ENCODE measurements around the gene ANKRD13A. TPM values are rescaled to one million over a fixed set of nuclear protein-coding genes. Genes with fewer than 3 reads are reported as not detected.
A peak's percentile ranks its signal among the peaks of the same experiment; 100 is the strongest.

The ANKRD13A gene
- total and polyA plus RNA-seq, 2 of the 13 experiments (the other 11 are each of a cell fraction or from before 2014, with no cell fraction given), result 34.1 to 41.6 TPM

DNA sequence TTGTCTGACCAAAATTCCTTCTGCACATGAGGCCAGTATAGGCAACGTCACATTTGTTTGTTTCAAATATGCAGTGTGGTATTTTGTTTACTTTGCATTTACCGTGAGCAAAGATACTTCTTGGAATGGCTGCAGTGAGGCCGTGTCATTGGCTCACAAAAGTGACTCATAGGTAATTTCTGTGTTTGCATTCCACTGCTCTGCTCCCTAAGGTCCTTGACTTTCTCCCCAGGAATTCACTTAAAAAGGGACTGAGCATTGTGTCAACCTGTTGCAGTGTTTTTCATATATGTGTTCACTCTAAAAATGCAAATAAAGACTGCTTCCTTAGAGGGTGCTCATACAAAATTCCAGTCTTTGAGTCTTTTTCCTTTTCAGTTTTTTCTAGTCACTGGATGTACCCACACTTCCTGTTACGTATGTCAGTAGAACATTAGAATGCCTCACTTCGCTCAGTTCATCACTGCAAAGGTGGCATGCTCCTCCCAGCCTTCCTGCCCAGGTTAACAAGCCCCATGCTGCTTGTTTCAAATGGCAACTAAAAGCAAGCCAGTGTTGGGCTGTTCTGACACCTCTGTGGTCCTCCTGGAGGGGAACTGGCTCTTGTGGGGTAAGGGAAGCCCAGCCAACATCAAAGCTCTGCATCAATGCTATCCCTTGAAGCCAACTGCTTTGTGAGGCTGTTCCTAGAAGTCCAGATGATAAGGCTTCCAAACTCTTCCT lies 40.0 kb downstream of the ANKRD13A start (continued):
- TF ChIP-seq, protein P1, sequence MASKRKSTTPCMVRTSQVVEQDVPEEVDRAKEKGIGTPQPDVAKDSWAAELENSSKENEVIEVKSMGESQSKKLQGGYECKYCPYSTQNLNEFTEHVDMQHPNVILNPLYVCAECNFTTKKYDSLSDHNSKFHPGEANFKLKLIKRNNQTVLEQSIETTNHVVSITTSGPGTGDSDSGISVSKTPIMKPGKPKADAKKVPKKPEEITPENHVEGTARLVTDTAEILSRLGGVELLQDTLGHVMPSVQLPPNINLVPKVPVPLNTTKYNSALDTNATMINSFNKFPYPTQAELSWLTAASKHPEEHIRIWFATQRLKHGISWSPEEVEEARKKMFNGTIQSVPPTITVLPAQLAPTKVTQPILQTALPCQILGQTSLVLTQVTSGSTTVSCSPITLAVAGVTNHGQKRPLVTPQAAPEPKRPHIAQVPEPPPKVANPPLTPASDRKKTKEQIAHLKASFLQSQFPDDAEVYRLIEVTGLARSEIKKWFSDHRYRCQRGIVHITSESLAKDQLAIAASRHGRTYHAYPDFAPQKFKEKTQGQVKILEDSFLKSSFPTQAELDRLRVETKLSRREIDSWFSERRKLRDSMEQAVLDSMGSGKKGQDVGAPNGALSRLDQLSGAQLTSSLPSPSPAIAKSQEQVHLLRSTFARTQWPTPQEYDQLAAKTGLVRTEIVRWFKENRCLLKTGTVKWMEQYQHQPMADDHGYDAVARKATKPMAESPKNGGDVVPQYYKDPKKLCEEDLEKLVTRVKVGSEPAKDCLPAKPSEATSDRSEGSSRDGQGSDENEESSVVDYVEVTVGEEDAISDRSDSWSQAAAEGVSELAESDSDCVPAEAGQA (IDR thresholded peaks at IDR 0.05; ENCODE audit: low read depth), result no peak
- TF ChIP-seq, protein P1 (CRISPR knock-in tag; IDR thresholded peaks at IDR 0.05; ENCODE audit: borderline replicate concordance), result no peak
- TF ChIP-seq, protein P2, sequence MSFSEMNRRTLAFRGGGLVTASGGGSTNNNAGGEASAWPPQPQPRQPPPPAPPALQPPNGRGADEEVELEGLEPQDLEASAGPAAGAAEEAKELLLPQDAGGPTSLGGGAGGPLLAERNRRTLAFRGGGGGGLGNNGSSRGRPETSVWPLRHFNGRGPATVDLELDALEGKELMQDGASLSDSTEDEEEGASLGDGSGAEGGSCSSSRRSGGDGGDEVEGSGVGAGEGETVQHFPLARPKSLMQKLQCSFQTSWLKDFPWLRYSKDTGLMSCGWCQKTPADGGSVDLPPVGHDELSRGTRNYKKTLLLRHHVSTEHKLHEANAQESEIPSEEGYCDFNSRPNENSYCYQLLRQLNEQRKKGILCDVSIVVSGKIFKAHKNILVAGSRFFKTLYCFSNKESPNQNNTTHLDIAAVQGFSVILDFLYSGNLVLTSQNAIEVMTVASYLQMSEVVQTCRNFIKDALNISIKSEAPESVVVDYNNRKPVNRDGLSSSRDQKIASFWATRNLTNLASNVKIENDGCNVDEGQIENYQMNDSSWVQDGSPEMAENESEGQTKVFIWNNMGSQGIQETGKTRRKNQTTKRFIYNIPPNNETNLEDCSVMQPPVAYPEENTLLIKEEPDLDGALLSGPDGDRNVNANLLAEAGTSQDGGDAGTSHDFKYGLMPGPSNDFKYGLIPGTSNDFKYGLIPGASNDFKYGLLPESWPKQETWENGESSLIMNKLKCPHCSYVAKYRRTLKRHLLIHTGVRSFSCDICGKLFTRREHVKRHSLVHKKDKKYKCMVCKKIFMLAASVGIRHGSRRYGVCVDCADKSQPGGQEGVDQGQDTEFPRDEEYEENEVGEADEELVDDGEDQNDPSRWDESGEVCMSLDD (CRISPR knock-in tag; IDR thresholded peaks at IDR 0.05; ENCODE audit: borderline replicate concordance), result no peak
- TF ChIP-seq ZNF792 (CRISPR knock-in tag; IDR thresholded peaks at IDR 0.05) (peak; percentile 83; the same call in 1 of the 2 replicates), EED (CRISPR knock-in tag; IDR thresholded peaks at IDR 0.05) (no peak), AGO2 (optimal IDR thresholded peaks at IDR 0.05; ENCODE audit: low read depth, low read length) (no peak), THAP11 (CRISPR knock-in tag; IDR thresholded peaks at IDR 0.05) (peak; percentile 52; the same call in 1 of the 2 replicates), NR2F6 (IDR thresholded peaks at IDR 0.05) (peak; percentile 70), NR2F6 (CRISPR knock-in tag; IDR thresholded peaks at IDR 0.05) (peak; percentile 76), SP1 (IDR thresholded peaks at IDR 0.05) (no peak), SP1 (CRISPR knock-in tag; IDR thresholded peaks at IDR 0.05) (no peak), ZNF143 (CRISPR knock-in tag; IDR thresholded peaks at IDR 0.05) (no peak), KLF16 (CRISPR knock-in tag; IDR thresholded peaks at IDR 0.05) (peak in 1 of 2 experiments; percentile 76; a peak in 2 of 4 replicates)
- TF ChIP-seq, protein P3, sequence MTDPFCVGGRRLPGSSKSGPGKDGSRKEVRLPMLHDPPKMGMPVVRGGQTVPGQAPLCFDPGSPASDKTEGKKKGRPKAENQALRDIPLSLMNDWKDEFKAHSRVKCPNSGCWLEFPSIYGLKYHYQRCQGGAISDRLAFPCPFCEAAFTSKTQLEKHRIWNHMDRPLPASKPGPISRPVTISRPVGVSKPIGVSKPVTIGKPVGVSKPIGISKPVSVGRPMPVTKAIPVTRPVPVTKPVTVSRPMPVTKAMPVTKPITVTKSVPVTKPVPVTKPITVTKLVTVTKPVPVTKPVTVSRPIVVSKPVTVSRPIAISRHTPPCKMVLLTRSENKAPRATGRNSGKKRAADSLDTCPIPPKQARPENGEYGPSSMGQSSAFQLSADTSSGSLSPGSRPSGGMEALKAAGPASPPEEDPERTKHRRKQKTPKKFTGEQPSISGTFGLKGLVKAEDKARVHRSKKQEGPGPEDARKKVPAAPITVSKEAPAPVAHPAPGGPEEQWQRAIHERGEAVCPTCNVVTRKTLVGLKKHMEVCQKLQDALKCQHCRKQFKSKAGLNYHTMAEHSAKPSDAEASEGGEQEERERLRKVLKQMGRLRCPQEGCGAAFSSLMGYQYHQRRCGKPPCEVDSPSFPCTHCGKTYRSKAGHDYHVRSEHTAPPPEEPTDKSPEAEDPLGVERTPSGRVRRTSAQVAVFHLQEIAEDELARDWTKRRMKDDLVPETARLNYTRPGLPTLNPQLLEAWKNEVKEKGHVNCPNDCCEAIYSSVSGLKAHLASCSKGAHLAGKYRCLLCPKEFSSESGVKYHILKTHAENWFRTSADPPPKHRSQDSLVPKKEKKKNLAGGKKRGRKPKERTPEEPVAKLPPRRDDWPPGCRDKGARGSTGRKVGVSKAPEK (CRISPR knock-in tag; IDR thresholded peaks at IDR 0.05; ENCODE audit: borderline replicate concordance), result no peak

Measured in HepG2 (cell line).